DMS114 treated with DMSO at 0.1 percent for 48 hours (cell line): Measurements from ENCODE around the gene PDCD4.

Source experiments
- DNase-seq: peaks from one replicate; lab custom pipeline; 2025; ENCODE audit not compliant: unreplicated experiment; lab: John Stamatoyannopoulos, UW

PDCD4 gene

DNA sequence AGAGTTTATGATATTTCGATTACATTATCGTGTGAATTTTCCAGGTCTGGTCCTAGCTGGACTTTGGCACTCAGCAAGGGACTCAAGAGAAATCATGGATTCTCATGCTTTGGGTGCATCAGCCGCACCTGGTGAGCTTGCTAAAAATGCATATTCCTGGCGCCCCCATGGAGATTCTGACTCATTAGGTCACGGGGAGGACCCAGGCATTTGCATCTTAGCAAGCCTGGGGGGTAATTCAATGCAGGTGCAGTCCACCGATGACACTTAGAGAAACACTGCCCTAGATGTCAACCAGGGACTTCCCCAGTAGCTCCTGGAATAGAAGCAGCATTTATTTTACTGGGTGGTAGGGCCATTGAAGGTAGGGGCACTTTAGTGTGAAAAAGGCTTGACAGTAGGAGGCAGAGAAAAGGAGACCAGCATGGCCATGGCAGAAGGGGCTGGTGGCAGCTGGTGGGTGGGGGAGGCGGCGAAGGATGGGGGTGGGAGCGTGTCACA, 29.9 kb upstream of the PDCD4 start:
- DNase-seq: no peak

DNA sequence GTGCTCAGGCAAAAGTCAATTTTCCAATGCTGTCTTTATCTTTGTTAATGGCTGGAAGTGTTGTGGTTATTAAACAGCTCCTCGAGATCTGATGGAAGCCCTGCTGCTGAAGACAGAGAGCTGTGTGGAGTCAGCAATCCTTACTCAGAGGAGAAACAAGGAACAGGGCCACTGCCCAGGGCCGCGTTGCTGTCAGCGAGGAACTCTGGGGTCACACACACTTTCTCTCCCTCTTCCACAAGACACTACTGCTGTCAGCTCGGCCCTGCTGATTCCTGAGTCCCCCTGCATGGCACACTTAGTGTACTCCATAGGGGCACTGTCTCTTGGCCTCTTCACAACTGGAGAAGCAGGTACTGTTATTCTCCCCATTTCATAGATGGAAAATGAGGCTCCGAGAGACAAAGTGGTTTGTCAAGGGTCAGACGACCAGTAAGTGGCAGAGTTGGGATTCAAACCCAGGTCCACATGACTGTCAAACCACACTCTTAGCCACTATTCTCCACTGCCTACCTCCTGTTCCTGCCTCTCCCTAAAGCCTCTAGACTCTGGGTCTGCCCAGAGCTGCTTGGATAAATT, 29.3 kb upstream of the PDCD4 start:
- DNase-seq: no peak

DNA sequence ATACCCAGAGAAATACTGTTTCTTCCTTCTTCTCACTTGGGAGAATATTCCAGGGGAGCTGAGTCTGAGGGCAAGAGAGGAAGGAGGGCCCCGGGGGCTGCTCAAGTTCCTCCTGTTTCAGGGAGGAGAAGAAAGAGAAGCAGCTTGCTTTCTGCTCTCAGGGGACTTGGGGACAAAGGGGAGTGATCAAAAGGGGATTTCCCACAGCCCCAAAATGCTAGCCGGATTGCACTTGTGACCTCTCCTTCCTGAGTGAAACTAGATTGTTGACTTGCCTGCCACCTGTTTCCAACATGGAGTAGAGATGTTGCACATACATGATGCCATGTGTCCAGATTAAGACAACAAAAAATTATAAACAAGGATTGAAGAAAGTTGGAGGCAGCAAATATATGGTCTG, 28.7 kb upstream of the PDCD4 start:
- no peak for DNase-seq

DNA sequence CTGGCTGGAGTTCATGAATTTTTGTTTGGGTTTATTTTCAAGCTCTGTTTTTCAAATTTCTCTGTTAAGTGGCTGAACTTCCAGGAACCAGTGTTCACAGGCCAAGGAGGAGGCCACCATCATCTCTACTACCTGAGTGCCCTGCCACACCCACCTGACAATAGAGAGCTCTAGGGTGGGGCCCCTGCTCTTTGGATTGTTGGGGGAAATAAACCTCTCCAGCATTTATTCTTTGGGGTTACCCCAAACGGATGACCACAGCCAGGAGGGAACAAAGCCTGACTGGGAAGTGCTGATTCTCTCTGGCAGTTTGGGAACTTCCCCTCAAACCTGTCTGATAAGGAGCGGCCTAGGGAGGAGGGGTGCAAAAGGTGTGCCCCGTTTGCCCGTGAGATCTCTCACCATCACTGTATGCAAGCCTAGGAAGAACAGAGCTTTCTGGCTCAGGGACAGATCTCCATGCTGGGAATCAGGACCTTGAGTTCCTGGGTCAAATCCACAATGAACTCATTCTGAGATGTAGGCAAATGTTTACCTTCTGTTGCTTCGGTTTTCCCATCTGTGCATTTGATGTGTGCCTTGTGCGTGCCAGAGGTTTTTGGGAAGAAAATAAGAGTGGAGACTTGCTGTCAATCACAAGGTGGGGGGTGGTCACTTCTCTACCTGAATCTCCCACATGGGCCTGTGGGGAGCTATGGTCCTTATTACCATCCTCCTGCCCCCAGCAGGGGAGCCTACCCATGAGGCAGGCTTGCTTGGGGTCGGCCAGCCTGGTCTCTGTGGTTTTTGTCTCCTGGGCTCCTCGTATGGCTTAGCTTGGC, 27.7 kb upstream of the PDCD4 start:
- no peak for DNase-seq

DNA sequence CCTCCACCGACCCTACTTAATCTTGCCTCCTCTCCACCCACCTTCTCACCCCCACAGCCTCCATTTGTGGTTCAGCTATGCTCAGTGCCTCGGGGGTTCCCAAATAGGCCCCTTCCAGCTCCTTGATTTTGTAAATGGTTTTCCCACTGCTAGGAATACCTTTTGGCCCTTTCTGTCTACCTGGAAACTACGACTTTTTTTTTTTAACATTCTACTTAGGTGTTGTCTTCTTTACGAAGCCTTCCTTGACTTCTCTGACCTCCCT, 27.2 kb upstream of the PDCD4 start:
- no peak for DNase-seq

DNA sequence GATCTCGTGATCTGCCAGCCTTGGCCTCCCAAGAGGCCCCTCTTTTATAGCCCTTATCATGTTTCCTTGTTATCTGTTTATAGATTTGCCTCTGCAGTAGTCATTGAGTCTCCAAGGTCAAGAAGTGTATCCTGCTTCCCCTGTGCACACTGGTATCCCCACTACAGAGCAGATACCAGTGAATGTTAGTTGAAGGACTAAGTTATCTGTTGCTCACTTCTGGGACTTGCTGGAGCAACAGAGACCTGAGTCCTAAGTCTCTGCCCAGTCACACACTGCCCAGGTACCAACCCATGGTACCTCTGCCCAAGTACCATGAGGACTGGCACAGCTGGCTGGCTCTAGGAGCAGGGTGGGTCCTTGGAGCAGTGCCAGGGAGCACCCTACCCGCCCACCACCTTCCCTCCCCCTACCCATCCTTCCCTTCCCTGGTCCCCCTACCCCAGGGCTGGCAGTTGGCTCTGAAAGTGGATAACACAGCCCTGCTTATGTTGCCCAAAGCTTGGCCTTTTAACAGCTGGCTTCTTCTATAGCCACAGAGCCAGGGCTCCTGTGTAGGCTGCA, 26.5 kb upstream of the PDCD4 start:
- DNase-seq: no peak

DNA sequence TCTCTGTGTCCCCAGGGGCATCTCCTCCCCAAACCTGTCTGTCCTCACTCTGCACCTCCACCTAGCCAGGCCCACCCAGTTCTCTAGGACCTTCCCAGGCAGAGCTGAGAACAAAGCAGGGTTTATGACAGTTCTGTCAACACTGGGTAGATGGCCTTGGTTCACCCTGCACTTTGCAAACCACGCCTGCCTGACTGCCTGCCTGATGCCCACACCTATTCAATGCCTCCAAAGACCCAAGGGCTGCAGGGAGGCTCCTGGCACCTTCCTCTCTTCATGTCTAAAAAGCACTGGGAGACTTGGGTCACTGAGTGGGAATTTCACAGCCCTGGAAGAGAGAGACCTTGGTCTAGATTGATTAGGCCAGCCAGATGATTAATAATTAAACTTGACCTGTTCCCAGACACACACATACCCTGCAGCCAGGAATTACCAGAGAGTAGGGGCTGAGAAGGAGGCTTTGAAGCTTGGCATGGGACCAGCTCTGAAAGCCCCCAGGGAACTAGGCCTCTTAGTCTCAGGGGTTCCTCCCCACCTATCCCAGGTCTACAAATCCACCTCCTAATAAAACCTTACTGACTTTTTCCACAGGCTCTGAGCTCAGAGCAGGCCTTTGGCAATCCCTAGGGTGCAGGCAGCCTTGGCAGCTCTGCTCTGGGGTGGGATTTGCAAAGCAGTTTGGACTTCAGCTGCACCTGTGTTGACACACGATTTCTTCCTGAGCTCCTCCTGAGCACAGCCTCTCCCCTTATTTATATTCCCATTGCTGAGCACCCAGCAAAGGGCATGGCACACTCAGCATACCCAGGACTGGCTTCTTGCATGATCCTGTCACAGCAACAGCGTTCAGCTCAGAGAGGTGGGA, 25.7 kb upstream of the PDCD4 start:
- no peak for DNase-seq

DNA sequence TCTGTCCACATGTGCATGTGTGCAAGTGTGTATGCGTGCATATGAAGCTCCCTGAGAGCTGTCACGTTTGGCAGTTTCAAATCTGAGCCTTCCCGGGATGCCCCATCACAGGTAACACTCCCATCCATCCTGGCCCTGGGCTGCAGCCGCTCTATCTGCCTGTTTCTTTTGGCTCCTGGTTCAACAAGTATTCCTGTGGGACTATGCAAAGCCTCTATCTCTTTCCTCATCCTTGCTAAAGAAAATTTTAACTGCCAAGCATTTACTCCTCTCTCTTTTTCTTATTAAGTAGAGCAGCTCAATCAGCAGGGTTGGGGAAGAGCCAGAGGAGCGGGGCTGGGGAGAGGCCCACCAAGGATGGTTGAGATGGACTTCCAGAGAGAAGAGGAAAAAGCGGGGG, 24.4 kb upstream of the PDCD4 start:
- DNase-seq: no peak

DNA sequence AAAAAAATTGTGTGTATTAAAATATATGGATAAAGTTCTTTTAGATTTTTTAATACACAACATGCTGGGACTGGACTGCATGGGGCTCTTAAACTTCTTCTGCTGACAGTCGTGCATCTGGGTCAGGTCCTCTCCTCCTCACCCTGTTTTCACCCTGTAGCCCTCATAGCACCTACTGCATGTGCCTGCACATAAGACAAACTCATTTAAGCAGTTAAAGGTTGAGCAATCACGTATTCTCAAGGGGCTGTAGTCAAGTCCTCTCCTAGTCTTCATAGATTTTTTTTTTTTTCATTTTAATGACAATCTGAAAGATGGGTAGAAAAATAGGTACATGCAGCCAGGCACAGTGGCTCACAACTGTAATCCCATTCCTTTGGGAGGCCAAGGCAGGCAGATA, 23.6 kb upstream of the PDCD4 start:
- DNase-seq: no peak

DNA sequence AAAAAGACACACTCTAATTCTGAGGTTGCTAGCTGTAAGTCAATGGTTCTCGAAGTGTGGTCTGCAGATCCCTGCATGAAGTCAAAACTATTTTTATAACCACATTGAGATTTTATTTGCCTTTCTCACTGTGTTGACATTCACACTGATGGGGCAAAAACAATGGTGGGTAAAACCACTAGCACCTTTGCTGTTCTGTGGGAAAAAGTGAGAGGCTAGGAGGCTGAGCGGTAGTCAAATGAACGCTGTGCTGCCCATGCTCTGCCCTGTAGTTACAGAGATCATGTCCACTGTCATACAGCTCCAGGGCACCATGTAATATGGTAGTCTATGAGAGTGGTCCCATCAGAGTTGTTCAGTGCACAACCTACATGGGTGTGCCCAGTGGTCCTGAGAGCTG, 21.6 kb upstream of the PDCD4 start:
- DNase-seq: no peak

DNA sequence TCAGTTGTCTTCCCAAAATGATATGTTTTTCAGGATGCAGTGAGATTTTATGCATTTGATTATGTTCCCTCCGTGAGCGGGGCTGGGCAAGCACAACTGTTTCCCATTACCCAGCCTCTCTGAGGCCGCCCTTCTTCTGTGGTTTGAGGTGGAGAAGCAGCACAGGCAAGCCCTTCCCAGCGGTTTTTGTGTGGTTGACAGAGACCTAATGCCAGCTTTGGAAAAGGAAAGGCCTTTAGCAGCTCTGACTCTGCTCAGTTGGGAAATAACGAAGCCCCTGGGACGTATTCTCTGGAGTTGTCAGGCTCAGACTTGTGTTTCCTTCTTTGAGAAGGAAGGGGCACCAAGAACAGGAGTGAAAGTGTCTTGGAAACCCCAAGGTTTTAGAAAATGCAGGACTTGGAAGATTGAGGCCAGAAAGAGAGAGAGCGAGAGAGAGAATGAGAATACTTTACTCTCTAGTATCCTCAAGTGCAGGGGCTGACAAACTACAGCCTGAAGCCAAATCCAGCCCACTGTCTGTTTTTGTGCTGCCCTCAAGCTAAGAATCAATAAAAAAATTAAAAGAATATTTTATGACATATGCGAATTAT, 20.6 kb upstream of the PDCD4 start:
- no peak for DNase-seq

DNA sequence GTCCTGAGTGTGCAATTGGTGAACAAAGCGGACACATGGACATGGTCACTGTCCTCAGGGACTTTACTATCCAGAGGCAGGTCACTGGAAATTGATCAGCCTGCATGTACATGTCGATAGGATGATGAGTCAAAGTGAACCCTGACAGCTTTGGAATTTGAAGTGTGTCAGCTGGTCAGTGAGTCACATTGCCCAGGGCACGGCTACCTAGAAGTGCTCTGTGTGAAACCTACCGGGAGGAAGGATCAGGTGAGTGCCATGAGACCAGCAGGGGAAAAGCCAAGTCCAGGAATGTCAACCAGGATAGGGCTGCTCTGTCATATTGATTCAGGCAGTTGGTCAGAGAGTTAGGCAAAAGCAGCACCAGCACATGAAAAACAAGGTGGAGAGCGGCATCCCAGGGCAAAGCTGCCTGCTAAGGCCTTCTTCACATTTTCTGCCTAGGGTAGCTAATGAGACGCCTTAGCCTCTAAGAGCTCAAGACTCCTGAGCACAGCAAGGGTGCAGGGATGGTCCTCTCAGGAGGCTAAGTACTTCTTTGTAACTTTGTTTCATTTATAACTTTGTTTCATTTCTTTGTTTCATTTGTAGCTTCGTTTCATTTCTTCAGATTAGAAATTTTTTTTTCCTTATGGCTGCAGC, 19.4 kb upstream of the PDCD4 start:
- DNase-seq: no peak

DNA sequence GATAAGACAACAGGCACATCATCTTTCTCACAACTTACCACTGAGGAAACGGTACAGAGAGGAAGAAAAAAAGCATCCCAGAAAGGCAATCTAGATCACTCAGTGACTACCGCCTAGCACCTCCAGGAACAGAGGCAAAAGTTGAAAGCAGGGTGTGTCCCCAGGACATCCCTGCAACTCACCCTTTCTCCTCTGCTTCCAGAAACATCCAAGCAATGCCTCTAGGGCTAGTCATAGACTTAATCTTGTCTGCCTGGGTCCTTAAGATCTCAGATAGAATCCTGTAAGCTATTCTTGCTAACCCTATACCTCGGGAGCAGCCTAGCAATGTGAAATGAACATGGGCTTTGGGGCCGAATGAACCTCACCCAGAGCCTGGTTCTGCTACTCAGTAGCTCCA, 18.8 kb upstream of the PDCD4 start:
- no peak for DNase-seq

DNA sequence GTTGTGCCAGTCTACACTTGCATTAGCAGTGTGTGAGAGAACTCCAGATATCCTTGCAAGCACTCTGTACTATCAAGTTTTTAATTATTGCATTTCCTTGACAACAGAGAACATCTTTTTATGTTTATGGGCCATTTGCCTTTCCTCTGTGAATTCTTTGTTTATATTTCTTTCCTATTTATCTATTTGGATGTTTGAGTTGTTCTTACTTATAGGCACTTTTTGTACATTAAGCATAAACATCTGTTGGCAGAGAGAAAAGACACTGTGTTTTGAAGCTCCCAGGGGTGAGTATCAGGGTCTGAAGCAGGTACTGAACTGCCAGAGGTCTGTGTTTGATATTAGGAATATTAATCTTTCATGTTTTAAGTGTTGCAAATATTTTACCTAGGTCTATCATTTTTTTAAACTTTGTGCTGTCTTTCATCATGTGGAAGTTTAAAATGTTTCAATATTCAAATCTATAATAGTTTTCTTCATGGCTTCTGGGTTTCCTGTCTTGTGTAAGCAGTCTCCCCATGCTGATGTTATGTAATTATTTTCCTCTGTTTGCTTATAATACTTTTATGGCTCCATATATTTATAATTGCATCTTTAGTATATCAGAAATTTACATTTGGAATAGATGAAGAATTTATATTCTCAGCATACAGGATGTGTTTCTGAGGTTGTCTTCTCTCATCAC, 17.7 kb upstream of the PDCD4 start:
- no peak for DNase-seq

DNA sequence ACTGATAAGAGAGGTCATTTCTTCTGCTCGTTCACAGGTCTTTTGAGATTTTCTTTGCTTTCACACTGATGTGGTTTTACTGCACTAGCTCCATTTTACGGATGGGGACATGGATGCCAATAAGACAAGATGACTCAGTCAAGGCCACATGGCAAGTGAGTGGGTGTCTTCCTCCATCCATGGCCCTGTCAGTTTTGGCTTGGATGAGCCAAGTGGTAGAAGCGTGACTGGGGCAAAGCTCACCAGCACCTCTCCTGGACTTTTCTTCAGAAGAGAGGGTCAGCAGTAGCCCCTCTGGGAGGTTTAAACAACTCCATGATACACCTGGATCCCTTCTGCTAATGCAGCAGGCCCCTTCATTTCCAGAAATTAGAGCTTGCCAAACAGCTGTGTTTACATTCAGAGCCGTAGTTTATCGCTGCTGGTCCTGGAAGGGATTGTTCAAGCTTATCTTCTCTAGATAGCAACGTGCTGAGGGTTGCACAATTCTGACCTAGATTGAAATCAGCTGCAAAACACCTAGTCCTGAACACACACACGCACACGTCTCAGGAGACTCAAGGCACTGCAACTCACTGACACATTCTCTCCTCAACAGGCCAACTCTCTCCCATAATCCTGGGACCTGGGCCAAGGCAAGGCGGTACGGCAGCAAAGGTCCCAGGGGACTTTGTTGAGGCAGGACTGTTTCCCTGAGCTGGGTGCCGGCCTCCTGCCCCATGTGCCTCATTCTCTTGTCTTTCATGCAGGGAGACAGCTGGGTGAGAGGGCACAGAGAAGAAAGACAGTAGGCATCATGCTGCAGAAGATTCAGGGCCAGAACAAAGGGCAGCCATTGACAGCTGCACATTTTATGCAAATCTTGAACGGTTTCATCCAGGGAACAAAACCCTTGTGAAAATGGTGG, 14.2 kb upstream of the PDCD4 start:
- DNase-seq: no peak

DNA sequence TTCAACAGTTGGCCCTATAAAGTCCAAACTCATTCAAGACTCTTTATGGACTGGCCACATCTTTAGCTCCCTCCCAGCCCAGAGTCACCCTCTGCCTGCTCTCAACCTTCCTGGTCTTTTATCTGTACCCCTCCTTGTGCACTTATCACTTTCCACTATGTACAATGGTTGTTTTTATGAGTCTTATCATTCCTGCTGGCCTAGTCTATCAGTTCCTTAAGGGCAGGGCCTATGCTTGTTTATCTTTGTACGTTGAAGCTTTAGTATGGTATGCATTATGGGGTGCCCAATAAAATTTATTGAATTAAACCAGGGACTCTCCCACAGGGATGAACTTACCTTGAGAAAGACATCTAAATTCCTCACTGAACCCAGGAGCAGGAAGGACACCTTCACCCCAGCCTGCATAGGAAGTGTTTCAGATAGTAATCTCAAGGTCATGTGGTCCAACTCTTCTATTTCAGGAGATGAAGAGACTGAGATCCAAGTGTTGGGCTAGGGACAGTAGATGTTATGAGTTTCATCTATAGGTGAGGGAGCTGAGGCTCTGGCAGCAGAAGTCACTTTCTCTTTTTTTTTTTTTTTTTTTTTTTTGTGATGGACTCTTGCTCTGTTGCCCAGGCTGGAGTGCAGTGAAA, 13.3 kb upstream of the PDCD4 start:
- DNase-seq: no peak

DNA sequence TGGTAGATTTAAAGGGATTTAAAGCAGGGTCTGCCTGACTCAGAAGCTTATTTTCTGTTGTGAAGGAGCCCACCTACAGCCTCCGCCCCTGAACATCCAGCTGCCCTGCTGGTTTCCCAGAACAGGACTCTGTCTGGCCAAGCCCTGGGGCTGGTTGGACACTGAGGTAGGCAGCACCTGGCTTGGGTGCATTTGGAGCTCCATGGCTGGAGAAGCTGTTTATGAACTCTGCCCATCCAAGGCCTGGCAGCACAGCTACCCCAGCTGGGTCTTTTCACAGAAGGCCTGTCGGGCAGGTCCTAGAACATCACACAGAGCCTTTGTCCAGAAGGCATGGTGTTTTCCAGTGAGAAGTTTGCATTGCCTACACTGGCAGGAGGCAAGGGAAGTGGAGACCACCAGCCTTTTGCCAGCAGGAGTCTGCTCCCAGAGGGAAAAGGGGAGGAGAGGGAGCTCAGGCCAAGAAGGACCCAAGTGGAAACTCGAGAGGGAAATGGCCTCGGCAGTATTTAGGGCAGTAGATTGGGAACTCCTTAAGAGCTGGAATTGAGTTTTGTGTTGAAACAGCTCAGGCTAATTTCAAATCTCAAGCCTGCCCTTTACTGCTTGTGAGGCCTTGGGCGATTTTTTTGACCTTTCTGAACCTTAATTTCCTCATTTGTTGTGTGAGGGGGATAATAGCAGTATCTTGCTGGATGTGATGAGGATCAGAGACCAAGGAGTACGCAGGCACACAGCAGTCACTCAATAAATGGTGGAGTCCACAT, 12.3 kb upstream of the PDCD4 start:
- no peak for DNase-seq

DNA sequence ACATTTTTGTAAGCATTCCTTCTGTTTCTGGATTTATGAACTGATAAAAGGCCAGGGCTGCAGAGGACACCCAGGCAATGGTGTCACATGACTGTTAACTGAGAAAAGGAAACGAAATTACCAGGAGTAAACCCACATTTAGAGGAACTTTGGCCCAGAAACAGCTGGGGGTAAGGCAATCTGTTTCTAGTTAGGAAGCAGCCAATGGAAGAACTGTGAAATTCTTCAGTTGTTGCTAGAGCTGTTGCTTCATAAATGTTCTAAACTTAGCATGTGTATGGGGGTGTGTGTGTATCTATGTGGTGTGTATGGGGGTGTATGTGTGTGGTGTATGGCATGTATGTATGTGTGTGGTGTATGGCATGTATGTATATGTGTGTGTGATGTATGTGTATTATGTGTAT, 11.8 kb upstream of the PDCD4 start:
- DNase-seq: no peak
